Activated naive CD4-positive, alpha-beta T cell treated with anti-CD3 and anti-CD28 coated beads for 36 hours (primary cell): ENCODE measurements around the gene VWA1. TPM values are rescaled to one million over a fixed set of nuclear protein-coding genes. Genes with fewer than 3 reads are reported as not detected.
"Not testable (repeated sequence)": the region's sequence is repeated elsewhere in the genome, so short reads cannot be mapped to it uniquely, and the experiment has no call there.

Experiments used
- CTCF ChIA-PET: fragments of 350-600 bp; sonication (Branson Sonifier 250); formaldehyde crosslinking; loops from one replicate; lab custom pipeline; 2021; ENCODE audit warnings: antibody characterized with exemption; lab: Charles Lee
- DNase-seq: peaks from one replicate; pipeline ENCODE4 v3.0.0-alpha.2; 2020
- H3K27ac Mint-ChIP-seq: one replicate; pipeline ENCODE4 v1.8.0; 2021; ENCODE audit warnings: mild to moderate bottlenecking, mixed read lengths
- H3K27me3 Mint-ChIP-seq: one replicate; pipeline ENCODE4 v1.8.0; 2021; ENCODE audit warnings: low read depth, mixed read lengths
- H3K36me3 Mint-ChIP-seq: one replicate; pipeline ENCODE4 v1.8.0; 2021; ENCODE audit warnings: low read depth, mixed read lengths
- H3K4me1 Mint-ChIP-seq: one replicate; pipeline ENCODE4 v1.8.0; 2021; ENCODE audit warnings: low read depth, mixed read lengths
- H3K4me3 Mint-ChIP-seq: one replicate; pipeline ENCODE4 v1.8.0; 2021; ENCODE audit warnings: mild to moderate bottlenecking, moderate library complexity, mixed read lengths
- H3K9me3 Mint-ChIP-seq: one replicate; pipeline ENCODE4 v1.8.0; 2021; ENCODE audit warnings: mixed read lengths
- intact Hi-C: fragments of 100-400 bp; cut with micrococcal nuclease; formaldehyde crosslinking; loops from one replicate; pipeline ENCODE4 v1.15.1; 2023
- total RNA-seq, 2 experiments: library from RNA; stranded (reverse); gene quantifications; one replicate each; pipeline ENCODE4 v1.2.3, GENCODE V29; 2021

Gene VWA1
- total RNA-seq, 2 experiments from 2014 or later: 0.72 to 0.74 TPM

GRCh38 chr1:1406821-1407635 lies 28.5 kb upstream of the VWA1 start, which contains the start of gene MRPL20:
MRPL20 (minus strand) TSS chr1:1407293; CDS start chr1:1407217, 76 bp downstream.
- CTCF ChIA-PET: interaction anchor here (0.8 kb wide), 1 partner anchor 35 kb away, joined by 3 read pairs; no protein-coding TSS in a partner anchor
- H3K36me3 Mint-ChIP-seq: peaks cover 34% of the 10 kb centered on the region
- no peaks in the 10 kb centered on the region for H3K9me3 Mint-ChIP-seq
- peaks cover 60% of the 10 kb centered on the region for H3K4me1 Mint-ChIP-seq
- no peaks in the 10 kb centered on the region for H3K27me3 Mint-ChIP-seq
- peak within 1 kb of the TSS; percentile 91 for H3K4me3 Mint-ChIP-seq
- H3K27ac Mint-ChIP-seq: peak within 1 kb of the TSS; percentile 90
- DNase-seq: peak; percentile 97
- intact Hi-C loops: loop anchor here (1.0 kb wide), 3 partner anchors 8 to 98 kb away; partner anchors contain the start of genes AURKAIP1 and CCNL2

- intact Hi-C loops: loop anchor here (1.0 kb wide), 3 partner anchors 8 to 98 kb away; partner anchors contain the start of genes AURKAIP1 and CCNL2
- peaks cover 54% of the 10 kb centered on the region for H3K4me1 Mint-ChIP-seq
- peak overlapping the region; percentile 91 for H3K4me3 Mint-ChIP-seq
- H3K36me3 Mint-ChIP-seq: peaks cover 32% of the 10 kb centered on the region
- CTCF ChIA-PET: interaction anchor here (0.8 to 0.9 kb wide), 2 partner anchors 11 to 34 kb away, joined by 3 read pairs; no protein-coding TSS in a partner anchor
- peak overlapping the region; percentile 65 for H3K27ac Mint-ChIP-seq
- H3K27me3 Mint-ChIP-seq: no peaks in the 10 kb centered on the region
- peak; percentile 20 for DNase-seq
- no peaks in the 10 kb centered on the region for H3K9me3 Mint-ChIP-seq
Observed at GRCh38 chr1:1407636-1408318, 27.7 kb upstream of the VWA1 start.

GRCh38 chr1:1410238-1410637 lies 25.3 kb upstream of the VWA1 start:
- DNase-seq, intact Hi-C loops, H3K4me3 Mint-ChIP-seq, H3K9me3 Mint-ChIP-seq, H3K27me3 Mint-ChIP-seq, H3K27ac Mint-ChIP-seq: not testable (repeated sequence)
- CTCF ChIA-PET: interaction anchor here (1.4 kb wide), 1 partner anchor 11 kb away, joined by 4 read pairs; the partner anchor contains the start of gene CCNL2
- peaks cover 19% of the 10 kb centered on the region for H3K36me3 Mint-ChIP-seq
- peaks cover 38% of the 10 kb centered on the region for H3K4me1 Mint-ChIP-seq

GRCh38 chr1:1411626-1412025 lies 23.9 kb upstream of the VWA1 start:
- DNase-seq: no peak
- H3K27me3 Mint-ChIP-seq: no peaks in the 10 kb centered on the region
- no peak overlapping the region for H3K27ac Mint-ChIP-seq
- intact Hi-C loops: no loop called here
- no peaks in the 10 kb centered on the region for H3K9me3 Mint-ChIP-seq
- CTCF ChIA-PET: no interaction called here
- peaks cover 8% of the 10 kb centered on the region for H3K36me3 Mint-ChIP-seq
- no peak overlapping the region for H3K4me3 Mint-ChIP-seq
- peaks cover 25% of the 10 kb centered on the region for H3K4me1 Mint-ChIP-seq

GRCh38 chr1:1412311-1412902 lies 23.1 kb upstream of the VWA1 start:
- H3K4me3 Mint-ChIP-seq, intact Hi-C loops, H3K9me3 Mint-ChIP-seq, H3K36me3 Mint-ChIP-seq, CTCF ChIA-PET, H3K27me3 Mint-ChIP-seq, DNase-seq: not testable (repeated sequence)
- Mint-ChIP-seq H3K4me1 (peaks cover 23% of the 10 kb centered on the region), H3K27ac (peak overlapping the region; percentile 14)

GRCh38 chr1:1415751-1416150 lies 19.7 kb upstream of the VWA1 start:
- DNase-seq: no peak
- no peaks in the 10 kb centered on the region for H3K9me3 Mint-ChIP-seq
- H3K36me3 Mint-ChIP-seq: no peaks in the 10 kb centered on the region
- H3K27me3 Mint-ChIP-seq: no peaks in the 10 kb centered on the region
- no peak overlapping the region for H3K27ac Mint-ChIP-seq
- intact Hi-C loops: no loop called here
- no peak overlapping the region for H3K4me3 Mint-ChIP-seq
- CTCF ChIA-PET: no interaction called here
- H3K4me1 Mint-ChIP-seq: peaks cover 14% of the 10 kb centered on the region

- DNase-seq, intact Hi-C loops, H3K27ac Mint-ChIP-seq, H3K4me3 Mint-ChIP-seq, H3K9me3 Mint-ChIP-seq, CTCF ChIA-PET, H3K27me3 Mint-ChIP-seq, H3K36me3 Mint-ChIP-seq: not testable (repeated sequence)
- peaks cover 11% of the 10 kb centered on the region for H3K4me1 Mint-ChIP-seq
Observed at GRCh38 chr1:1417396-1417795, 18.1 kb upstream of the VWA1 start.

- intact Hi-C loops, H3K4me3 Mint-ChIP-seq, H3K27me3 Mint-ChIP-seq, H3K36me3 Mint-ChIP-seq, H3K9me3 Mint-ChIP-seq, H3K27ac Mint-ChIP-seq, DNase-seq: not testable (repeated sequence)
- H3K4me1 Mint-ChIP-seq: peaks cover 11% of the 10 kb centered on the region
- CTCF ChIA-PET: interaction anchor here (0.8 kb wide), 1 partner anchor 10 kb away, joined by 3 read pairs; no protein-coding TSS in a partner anchor
Observed at GRCh38 chr1:1417825-1418463, 17.5 kb upstream of the VWA1 start.

- CTCF ChIA-PET: interaction anchor here (0.8 kb wide), 1 partner anchor 10 kb away, joined by 3 read pairs; no protein-coding TSS in a partner anchor
- Mint-ChIP-seq H3K9me3 (no peaks in the 10 kb centered on the region), H3K27ac (no peak overlapping the region)
Observed at GRCh38 chr1:1418464-1419362, 16.8 kb upstream of the VWA1 start.

GRCh38 chr1:1419363-1419812 lies 16.1 kb upstream of the VWA1 start:
- Mint-ChIP-seq H3K36me3 (no peaks in the 10 kb centered on the region), H3K4me1 (peaks cover 11% of the 10 kb centered on the region), H3K4me3 (no peak overlapping the region), H3K27ac (no peak overlapping the region), H3K9me3 (no peaks in the 10 kb centered on the region), H3K27me3 (peaks cover 8% of the 10 kb centered on the region)
- CTCF ChIA-PET: no interaction called here
- intact Hi-C loops: no loop called here
- no peak for DNase-seq

More at GRCh38 chr1:1418464-1419362, 16.8 kb upstream of the VWA1 start:
- intact Hi-C loops: no loop called here
- Mint-ChIP-seq H3K36me3 (no peaks in the 10 kb centered on the region), H3K4me3 (no peak overlapping the region), H3K27me3 (peaks cover 8% of the 10 kb centered on the region), H3K4me1 (peaks cover 11% of the 10 kb centered on the region)
- DNase-seq: no peak
